Muscle layer of colon (tissue), 2 donors: ENCODE measurements around the gene GSTCD.
"Not testable (repeated sequence)": the region's sequence is repeated elsewhere in the genome, so short reads cannot be mapped to it uniquely, and the experiment has no call there.

ENCODE experiments used
- H3K27ac ChIP-seq: one replicate; pipeline ENCODE4 v1.7.0; 2013; ENCODE audit warnings: low read depth, mild to moderate bottlenecking, low read length, moderate library complexity
- H3K27me3 ChIP-seq, 2 donors: one replicate each; pipeline ENCODE4 v1.7.0; 2013; ENCODE audit warnings: low read length in 2 of 2, mild to moderate bottlenecking in 2 of 2; ENCODE audit not compliant: insufficient read depth in 2 of 2, control insufficient read depth in 1 of 2
- H3K36me3 ChIP-seq: one replicate; pipeline ENCODE4 v1.7.0; 2013; ENCODE audit warnings: mild to moderate bottlenecking, low read length; ENCODE audit not compliant: insufficient read depth
- H3K4me1 ChIP-seq: one replicate; pipeline ENCODE4 v1.7.0; 2013; ENCODE audit warnings: mild to moderate bottlenecking, low read length; ENCODE audit not compliant: insufficient read depth
- H3K4me3 ChIP-seq, 2 donors: one replicate each; pipeline ENCODE4 v1.7.0; 2013; ENCODE audit warnings: low read length in 2 of 2, low read depth in 1 of 2, mild to moderate bottlenecking in 1 of 2, moderate library complexity in 1 of 2
- H3K9ac ChIP-seq: one replicate; pipeline ENCODE4 v1.7.0; 2013; ENCODE audit warnings: low read length
- H3K9me3 ChIP-seq: one replicate; pipeline ENCODE4 v1.7.0; 2013; ENCODE audit warnings: mild to moderate bottlenecking, low read length
- donor health status: abdominal sarcoma.
- donor health status: Adenocarcinoma of cecum.

Gene GSTCD

DNA sequence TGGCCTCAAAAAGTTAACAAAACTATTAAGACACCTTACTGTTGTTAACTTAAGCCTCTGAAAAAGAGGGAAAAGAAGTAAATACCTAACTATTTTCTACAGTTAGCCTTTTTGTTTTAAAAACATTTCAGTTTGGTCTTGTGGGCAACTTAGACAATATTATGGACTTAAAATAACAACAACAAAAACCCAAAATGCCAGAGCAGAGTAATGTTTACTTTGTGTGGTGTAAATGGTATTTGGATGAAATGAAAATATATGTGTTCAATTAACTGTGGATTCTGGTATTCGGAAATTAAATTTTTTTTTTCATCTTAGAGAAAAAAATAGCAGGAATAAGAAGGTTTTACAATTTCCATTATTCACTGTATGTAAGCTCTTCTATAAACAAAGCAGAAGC lies 107.1 kb downstream of the GSTCD start:
- no peak overlapping the region for H3K4me3 ChIP-seq
- H3K36me3 ChIP-seq, result no peaks in the 10 kb centered on the region
- H3K4me1 ChIP-seq, result no peaks in the 10 kb centered on the region
- no peak overlapping the region for H3K9ac ChIP-seq
- H3K9me3 ChIP-seq, result no peaks in the 10 kb centered on the region
- H3K27me3 ChIP-seq, result no peaks in the 10 kb centered on the region
- no peak overlapping the region for H3K27ac ChIP-seq

- Histone ChIP-seq H3K27me3 (no peaks in the 10 kb centered on the region), H3K36me3 (no peaks in the 10 kb centered on the region), H3K4me3 (no peak overlapping the region), H3K9ac (no peak overlapping the region), H3K4me1 (no peaks in the 10 kb centered on the region), H3K9me3 (no peaks in the 10 kb centered on the region), H3K27ac (no peak overlapping the region)
Measured at GRCh38 chr4:105822061-105822460, 113.5 kb downstream of the GSTCD start.

DNA sequence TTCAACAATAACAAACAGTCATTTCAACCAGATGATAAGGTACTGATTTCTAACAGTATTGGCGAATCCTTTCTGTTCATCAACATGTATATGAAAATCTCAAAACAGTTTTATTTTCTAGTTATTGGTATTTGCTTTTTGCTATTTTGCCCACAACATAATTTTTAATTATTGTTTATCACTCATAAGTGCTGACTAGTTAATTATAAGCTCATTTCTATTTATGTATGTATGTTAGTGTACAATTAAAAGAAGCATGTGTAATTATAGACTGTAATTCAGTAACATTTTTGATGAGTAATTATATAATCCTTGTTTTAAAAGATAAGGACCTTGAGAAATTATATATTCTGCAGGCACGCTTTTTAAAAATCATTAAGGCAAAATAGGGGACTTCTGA lies 119.5 kb downstream of the GSTCD start:
- no peak overlapping the region for H3K4me3 ChIP-seq
- no peaks in the 10 kb centered on the region for H3K27me3 ChIP-seq
- no peak overlapping the region for H3K9ac ChIP-seq
- no peak overlapping the region for H3K27ac ChIP-seq
- no peaks in the 10 kb centered on the region for H3K4me1 ChIP-seq
- no peaks in the 10 kb centered on the region for H3K9me3 ChIP-seq
- no peaks in the 10 kb centered on the region for H3K36me3 ChIP-seq

DNA sequence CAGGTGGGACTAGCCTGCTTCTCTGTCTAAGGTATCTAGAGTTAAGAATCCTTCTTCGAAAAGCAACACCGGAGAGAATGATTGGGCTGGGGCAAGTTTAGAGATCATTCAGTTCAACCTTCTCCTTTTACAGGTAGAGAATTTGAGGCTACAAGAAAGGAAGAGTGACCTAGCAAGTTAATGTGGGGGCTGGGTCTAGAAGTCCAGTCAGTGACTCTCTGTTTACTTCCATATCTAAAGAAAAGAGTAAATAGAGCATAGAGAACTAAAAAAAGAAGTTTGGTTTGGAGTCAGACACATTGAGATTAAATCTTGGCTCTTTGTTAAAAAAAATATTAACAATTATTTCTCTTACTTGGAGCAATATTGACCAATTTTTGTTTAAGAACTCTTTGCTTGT lies 122.6 kb downstream of the GSTCD start:
- Histone ChIP-seq H3K27ac (no peak overlapping the region), H3K36me3 (no peaks in the 10 kb centered on the region), H3K9ac (no peak overlapping the region), H3K9me3 (no peaks in the 10 kb centered on the region), H3K4me3 (no peak overlapping the region), H3K4me1 (no peaks in the 10 kb centered on the region), H3K27me3 (no peaks in the 10 kb centered on the region)

DNA sequence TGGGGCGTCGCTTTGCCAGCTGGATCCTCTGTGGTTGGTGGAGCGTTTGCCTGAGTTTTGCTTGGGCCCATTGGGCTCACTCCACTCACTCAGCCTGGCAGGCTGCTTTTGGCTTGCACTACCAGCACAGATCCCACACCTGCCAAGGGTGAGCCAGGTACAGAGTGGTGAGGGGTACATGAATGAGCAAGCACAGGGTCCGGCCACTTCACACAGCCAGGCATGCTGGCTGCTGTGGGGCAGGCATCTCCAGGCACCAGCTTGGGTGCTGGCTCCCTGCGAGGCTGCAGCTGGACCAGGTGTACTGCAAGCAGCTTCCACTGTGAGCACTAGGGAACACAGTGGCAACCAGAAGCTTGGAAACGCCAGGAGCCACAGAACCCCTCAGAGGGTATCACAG lies 126.6 kb downstream of the GSTCD start:
- H3K27ac ChIP-seq, result no peak overlapping the region
- no peaks in the 10 kb centered on the region for H3K36me3 ChIP-seq

DNA sequence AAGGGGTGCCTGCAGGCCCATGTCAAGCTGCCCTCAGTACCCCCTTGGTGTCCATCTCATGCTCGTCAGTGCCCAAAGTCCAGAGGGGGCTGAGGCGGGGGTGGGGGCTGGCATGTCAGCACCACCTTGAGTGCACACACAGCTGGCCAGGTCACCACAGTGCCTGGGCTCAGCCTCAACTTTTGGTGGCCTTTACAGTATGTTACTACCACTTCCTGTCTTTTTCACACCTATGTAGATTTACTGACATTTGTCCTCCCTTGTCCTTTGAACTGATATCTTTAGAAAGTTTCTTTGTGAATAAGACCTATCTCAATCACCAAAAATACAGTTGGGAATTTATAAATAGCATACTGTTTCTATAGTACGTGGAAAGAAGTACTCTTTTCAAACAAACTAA lies 128.0 kb downstream of the GSTCD start:
- H3K36me3 ChIP-seq, result no peaks in the 10 kb centered on the region
- no peak overlapping the region for H3K27ac ChIP-seq
- H3K4me1 ChIP-seq, result no peaks in the 10 kb centered on the region
- no peaks in the 10 kb centered on the region for H3K9me3 ChIP-seq
- no peak overlapping the region for H3K9ac ChIP-seq
- no peak overlapping the region for H3K4me3 ChIP-seq
- H3K27me3 ChIP-seq, result no peaks in the 10 kb centered on the region

More for the DNA sequence above, 126.6 kb downstream of the GSTCD start:
- Histone ChIP-seq H3K27me3 (no peaks in the 10 kb centered on the region), H3K9ac (no peak overlapping the region), H3K9me3 (no peaks in the 10 kb centered on the region), H3K4me1 (no peaks in the 10 kb centered on the region), H3K4me3 (no peak overlapping the region)

- no peaks in the 10 kb centered on the region for H3K9me3 ChIP-seq
- H3K4me3 ChIP-seq, result no peak overlapping the region
- H3K27me3 ChIP-seq, result no peaks in the 10 kb centered on the region
- no peaks in the 10 kb centered on the region for H3K36me3 ChIP-seq
- H3K27ac ChIP-seq, result no peak overlapping the region
- no peak overlapping the region for H3K9ac ChIP-seq
- H3K4me1 ChIP-seq, result no peaks in the 10 kb centered on the region
Measured at GRCh38 chr4:105837037-105837436, 128.5 kb downstream of the GSTCD start.

DNA sequence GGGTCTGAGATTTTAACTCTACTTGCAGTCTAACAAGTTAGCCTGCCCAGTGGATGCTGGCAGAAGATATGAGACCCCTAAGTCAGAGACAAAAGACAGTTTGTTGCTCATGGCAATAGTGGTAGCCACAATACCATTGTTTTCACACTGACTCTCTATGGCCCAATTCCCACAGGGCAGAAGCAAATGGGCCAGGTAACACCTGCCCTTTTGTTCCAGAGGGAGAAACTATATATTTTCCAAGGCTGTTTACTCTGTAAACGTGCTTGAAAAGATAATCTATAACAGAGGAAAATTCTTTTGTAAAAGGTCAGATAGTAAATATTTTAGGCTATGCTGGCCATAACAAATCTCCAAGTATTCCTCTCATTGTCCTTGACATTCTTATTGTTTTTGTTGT lies 129.5 kb downstream of the GSTCD start:
- no peak overlapping the region for H3K9ac ChIP-seq
- no peak overlapping the region for H3K27ac ChIP-seq
- H3K9me3 ChIP-seq, result no peaks in the 10 kb centered on the region
- no peaks in the 10 kb centered on the region for H3K4me1 ChIP-seq
- no peaks in the 10 kb centered on the region for H3K36me3 ChIP-seq
- H3K4me3 ChIP-seq, result no peak overlapping the region
- H3K27me3 ChIP-seq, result no peaks in the 10 kb centered on the region

DNA sequence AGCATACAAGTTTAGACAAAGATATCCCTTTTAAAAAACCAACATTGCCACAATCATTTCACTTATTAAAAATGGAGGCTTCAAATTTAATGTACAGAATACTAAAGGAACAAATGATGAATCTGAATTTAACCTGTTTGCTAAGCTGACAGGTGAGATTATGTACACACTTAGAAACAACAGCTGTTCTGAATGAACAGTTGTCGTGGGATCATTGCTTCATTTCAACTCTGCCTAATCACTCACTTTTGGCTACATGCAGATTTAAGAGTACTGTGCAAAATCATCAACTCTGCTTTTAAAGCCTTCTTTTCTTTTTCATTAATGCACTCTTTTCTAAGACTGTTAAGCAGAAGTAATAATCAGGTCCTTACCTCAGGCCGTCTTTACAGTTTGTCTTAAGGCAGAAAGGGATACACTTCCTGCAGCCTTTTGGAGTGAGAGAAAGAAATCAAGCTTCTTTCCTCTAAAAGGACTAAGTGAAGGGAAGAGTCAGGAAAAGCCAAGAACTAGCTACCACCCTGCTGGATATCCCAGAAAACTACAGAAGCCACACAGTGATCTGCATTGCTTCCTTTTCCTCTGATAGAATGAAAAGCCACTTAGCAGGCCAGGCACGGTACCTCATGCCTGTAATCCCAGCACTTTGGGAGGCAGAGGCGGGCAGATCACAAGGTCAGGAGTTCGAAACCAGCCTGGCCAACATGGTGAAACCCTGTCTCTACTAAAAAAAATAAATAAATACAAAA lies 132.0 kb downstream of the GSTCD start:
- no peak overlapping the region for H3K4me3 ChIP-seq
- H3K9me3 ChIP-seq, result no peaks in the 10 kb centered on the region
- H3K36me3 ChIP-seq, result no peaks in the 10 kb centered on the region

GRCh38 chr4:105843941-105844340 lies 135.4 kb downstream of the GSTCD start:
- no peak overlapping the region for H3K4me3 ChIP-seq

More for the DNA sequence above, 132.0 kb downstream of the GSTCD start:
- Histone ChIP-seq H3K27me3 (no peaks in the 10 kb centered on the region), H3K27ac (no peak overlapping the region), H3K4me1 (no peaks in the 10 kb centered on the region), H3K9ac (no peak overlapping the region)

DNA sequence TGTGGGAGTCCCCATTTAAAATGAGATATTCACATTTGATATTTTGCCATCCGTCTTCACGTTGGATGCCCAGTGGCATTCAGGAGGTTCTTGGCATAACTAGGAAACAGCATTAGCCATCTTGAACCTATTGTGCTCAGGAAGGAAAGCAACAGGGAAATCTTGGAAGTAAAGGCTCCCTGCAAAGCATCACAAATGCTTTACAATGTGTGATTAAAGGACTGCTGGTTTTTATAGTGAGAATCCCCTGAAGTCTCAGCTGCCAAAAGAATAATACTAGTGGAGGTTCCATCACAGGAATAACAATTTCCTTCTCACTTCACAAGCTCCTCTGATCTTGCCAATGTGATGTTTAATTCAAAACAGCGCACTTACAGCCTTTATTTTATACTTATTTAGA lies 137.0 kb downstream of the GSTCD start:
- no peak overlapping the region for H3K27ac ChIP-seq
- H3K36me3 ChIP-seq, result no peaks in the 10 kb centered on the region
- no peaks in the 10 kb centered on the region for H3K9me3 ChIP-seq
- H3K27me3 ChIP-seq, result no peaks in the 10 kb centered on the region
- H3K4me1 ChIP-seq, result no peaks in the 10 kb centered on the region
- no peak overlapping the region for H3K9ac ChIP-seq
- no peak overlapping the region for H3K4me3 ChIP-seq

More at GRCh38 chr4:105843941-105844340, 135.4 kb downstream of the GSTCD start:
- Histone ChIP-seq H3K9ac (no peak overlapping the region), H3K27ac (no peak overlapping the region), H3K36me3 (no peaks in the 10 kb centered on the region), H3K9me3 (no peaks in the 10 kb centered on the region), H3K27me3 (no peaks in the 10 kb centered on the region), H3K4me1 (no peaks in the 10 kb centered on the region)

GRCh38 chr4:105848359-105848758 lies 139.8 kb downstream of the GSTCD start:
- not testable (repeated sequence) for H3K9ac ChIP-seq, H3K4me3 ChIP-seq, H3K27ac ChIP-seq, H3K36me3 ChIP-seq, H3K9me3 ChIP-seq, H3K27me3 ChIP-seq, H3K4me1 ChIP-seq
